Bronchial epithelial cell (primary cell): ENCODE results near the gene NMBR. TPM values are rescaled to one million over a fixed set of nuclear protein-coding genes. Genes with fewer than 3 reads are reported as not detected.
A peak's percentile ranks its signal among the peaks of the same experiment; 100 is the strongest.

Experiments used
- DNase-seq: peaks from one replicate; pipeline ENCODE4 v3.0.0-alpha.2; 2010; ENCODE audit warnings: low read depth
- FAIRE-seq: peaks from 2 replicates; lab custom pipeline; 2011; peaks lifted over from hg19 to GRCh38; lab: Jason Lieb, UNC
- H3K27me3 ChIP-seq: 2 replicates; pipeline ENCODE4 v1.5.1; 2011; ENCODE audit warnings: low read length; ENCODE audit not compliant: control insufficient read depth, insufficient read depth
- H3K36me3 ChIP-seq: 2 replicates; pipeline ENCODE4 v1.5.1; 2011; ENCODE audit warnings: low read length; ENCODE audit not compliant: control insufficient read depth, insufficient read depth
- H3K4me3 ChIP-seq: 2 replicates; pipeline ENCODE4 v1.5.1; 2011; ENCODE audit warnings: mild to moderate bottlenecking, low read depth, low read length, control low read depth
- CTCF ChIP-seq: IDR thresholded peaks from 2 replicates; pipeline ENCODE4 v1.5.1; 2011; ENCODE audit warnings: mild to moderate bottlenecking, moderate library complexity, low read length, control low read depth, inconsistent platforms; ENCODE audit not compliant: insufficient read depth, severe bottlenecking
- total RNA-seq: library from RNA; depleted of rRNA; stranded (reverse); fragments of >200 nt; gene quantifications from 2 replicates; pipeline ENCODE4 v1.2.1, GENCODE V29; 2014

Gene NMBR
- not detected in 2 replicates for total RNA-seq

- H3K4me3 ChIP-seq = peak within 1 kb of the TSS; percentile 85
- TF ChIP-seq CTCF = peak; percentile 93
- H3K36me3 ChIP-seq = no peaks in the 10 kb centered on the region
- no peaks in the 10 kb centered on the region for H3K27me3 ChIP-seq
- DNase-seq = peak; percentile 99
- FAIRE-seq = peak; percentile 92
These were observed at the start of gene NMBR, which contains the start of gene VTA1 for GRCh38 chr6:142146828-142147662. NMBR (minus strand) TSS chr6:142147122; CDS start chr6:142088658, 58,464 bp downstream. VTA1 (plus strand) TSS chr6:142147263; CDS start chr6:142147288, 25 bp downstream.

- no peak for TF ChIP-seq CTCF
- no peak for FAIRE-seq
- Histone ChIP-seq H3K27me3 (no peaks in the 10 kb centered on the region), H3K36me3 (no peaks in the 10 kb centered on the region), H3K4me3 (no peak overlapping the region)
- peak; percentile 65 for DNase-seq
These were observed 49.1 kb upstream of the NMBR start for GRCh38 chr6:142195862-142196541.

- no peak overlapping the region for H3K4me3 ChIP-seq
- no peak for DNase-seq
- no peak for FAIRE-seq
- H3K36me3 ChIP-seq = no peaks in the 10 kb centered on the region
- no peaks in the 10 kb centered on the region for H3K27me3 ChIP-seq
- TF ChIP-seq CTCF = no peak
These were observed 46.7 kb upstream of the NMBR start for GRCh38 chr6:142193621-142194020.

GRCh38 chr6:142192343-142192742 is 45.4 kb upstream of the NMBR start:
- FAIRE-seq = no peak
- Histone ChIP-seq H3K36me3 (no peaks in the 10 kb centered on the region), H3K27me3 (no peaks in the 10 kb centered on the region), H3K4me3 (no peak overlapping the region)
- no peak for DNase-seq
- no peak for TF ChIP-seq CTCF

- no peak overlapping the region for H3K4me3 ChIP-seq
- DNase-seq = no peak
- TF ChIP-seq CTCF = no peak
- no peak for FAIRE-seq
- no peaks in the 10 kb centered on the region for H3K36me3 ChIP-seq
- no peaks in the 10 kb centered on the region for H3K27me3 ChIP-seq
These were observed 42.1 kb upstream of the NMBR start for GRCh38 chr6:142189057-142189456.
